ENCODE results near the gene NOS1. TPM values are rescaled to one million over a fixed set of nuclear protein-coding genes. Genes with fewer than 3 reads are reported as not detected.

NOS1 gene
- total and polyA plus RNA-seq, 2 of the 8 experiments (the other 6 are each of a cell fraction or from before 2014, with no cell fraction given): 1.5 to 2.0 TPM

GRCh38 chr12:117241697-117242096 lies 119.7 kb downstream of the NOS1 start (continued):
- TF ChIP-seq, protein P1, sequence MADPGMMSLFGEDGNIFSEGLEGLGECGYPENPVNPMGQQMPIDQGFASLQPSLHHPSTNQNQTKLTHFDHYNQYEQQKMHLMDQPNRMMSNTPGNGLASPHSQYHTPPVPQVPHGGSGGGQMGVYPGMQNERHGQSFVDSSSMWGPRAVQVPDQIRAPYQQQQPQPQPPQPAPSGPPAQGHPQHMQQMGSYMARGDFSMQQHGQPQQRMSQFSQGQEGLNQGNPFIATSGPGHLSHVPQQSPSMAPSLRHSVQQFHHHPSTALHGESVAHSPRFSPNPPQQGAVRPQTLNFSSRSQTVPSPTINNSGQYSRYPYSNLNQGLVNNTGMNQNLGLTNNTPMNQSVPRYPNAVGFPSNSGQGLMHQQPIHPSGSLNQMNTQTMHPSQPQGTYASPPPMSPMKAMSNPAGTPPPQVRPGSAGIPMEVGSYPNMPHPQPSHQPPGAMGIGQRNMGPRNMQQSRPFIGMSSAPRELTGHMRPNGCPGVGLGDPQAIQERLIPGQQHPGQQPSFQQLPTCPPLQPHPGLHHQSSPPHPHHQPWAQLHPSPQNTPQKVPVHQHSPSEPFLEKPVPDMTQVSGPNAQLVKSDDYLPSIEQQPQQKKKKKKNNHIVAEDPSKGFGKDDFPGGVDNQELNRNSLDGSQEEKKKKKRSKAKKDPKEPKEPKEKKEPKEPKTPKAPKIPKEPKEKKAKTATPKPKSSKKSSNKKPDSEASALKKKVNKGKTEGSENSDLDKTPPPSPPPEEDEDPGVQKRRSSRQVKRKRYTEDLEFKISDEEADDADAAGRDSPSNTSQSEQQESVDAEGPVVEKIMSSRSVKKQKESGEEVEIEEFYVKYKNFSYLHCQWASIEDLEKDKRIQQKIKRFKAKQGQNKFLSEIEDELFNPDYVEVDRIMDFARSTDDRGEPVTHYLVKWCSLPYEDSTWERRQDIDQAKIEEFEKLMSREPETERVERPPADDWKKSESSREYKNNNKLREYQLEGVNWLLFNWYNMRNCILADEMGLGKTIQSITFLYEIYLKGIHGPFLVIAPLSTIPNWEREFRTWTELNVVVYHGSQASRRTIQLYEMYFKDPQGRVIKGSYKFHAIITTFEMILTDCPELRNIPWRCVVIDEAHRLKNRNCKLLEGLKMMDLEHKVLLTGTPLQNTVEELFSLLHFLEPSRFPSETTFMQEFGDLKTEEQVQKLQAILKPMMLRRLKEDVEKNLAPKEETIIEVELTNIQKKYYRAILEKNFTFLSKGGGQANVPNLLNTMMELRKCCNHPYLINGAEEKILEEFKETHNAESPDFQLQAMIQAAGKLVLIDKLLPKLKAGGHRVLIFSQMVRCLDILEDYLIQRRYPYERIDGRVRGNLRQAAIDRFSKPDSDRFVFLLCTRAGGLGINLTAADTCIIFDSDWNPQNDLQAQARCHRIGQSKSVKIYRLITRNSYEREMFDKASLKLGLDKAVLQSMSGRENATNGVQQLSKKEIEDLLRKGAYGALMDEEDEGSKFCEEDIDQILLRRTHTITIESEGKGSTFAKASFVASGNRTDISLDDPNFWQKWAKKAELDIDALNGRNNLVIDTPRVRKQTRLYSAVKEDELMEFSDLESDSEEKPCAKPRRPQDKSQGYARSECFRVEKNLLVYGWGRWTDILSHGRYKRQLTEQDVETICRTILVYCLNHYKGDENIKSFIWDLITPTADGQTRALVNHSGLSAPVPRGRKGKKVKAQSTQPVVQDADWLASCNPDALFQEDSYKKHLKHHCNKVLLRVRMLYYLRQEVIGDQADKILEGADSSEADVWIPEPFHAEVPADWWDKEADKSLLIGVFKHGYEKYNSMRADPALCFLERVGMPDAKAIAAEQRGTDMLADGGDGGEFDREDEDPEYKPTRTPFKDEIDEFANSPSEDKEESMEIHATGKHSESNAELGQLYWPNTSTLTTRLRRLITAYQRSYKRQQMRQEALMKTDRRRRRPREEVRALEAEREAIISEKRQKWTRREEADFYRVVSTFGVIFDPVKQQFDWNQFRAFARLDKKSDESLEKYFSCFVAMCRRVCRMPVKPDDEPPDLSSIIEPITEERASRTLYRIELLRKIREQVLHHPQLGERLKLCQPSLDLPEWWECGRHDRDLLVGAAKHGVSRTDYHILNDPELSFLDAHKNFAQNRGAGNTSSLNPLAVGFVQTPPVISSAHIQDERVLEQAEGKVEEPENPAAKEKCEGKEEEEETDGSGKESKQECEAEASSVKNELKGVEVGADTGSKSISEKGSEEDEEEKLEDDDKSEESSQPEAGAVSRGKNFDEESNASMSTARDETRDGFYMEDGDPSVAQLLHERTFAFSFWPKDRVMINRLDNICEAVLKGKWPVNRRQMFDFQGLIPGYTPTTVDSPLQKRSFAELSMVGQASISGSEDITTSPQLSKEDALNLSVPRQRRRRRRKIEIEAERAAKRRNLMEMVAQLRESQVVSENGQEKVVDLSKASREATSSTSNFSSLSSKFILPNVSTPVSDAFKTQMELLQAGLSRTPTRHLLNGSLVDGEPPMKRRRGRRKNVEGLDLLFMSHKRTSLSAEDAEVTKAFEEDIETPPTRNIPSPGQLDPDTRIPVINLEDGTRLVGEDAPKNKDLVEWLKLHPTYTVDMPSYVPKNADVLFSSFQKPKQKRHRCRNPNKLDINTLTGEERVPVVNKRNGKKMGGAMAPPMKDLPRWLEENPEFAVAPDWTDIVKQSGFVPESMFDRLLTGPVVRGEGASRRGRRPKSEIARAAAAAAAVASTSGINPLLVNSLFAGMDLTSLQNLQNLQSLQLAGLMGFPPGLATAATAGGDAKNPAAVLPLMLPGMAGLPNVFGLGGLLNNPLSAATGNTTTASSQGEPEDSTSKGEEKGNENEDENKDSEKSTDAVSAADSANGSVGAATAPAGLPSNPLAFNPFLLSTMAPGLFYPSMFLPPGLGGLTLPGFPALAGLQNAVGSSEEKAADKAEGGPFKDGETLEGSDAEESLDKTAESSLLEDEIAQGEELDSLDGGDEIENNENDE (IDR thresholded peaks at IDR 0.05; ENCODE audit: insufficient replicate concordance, low read length): no peak
- no peak for TF ChIP-seq NRF1 (IDR thresholded peaks at IDR 0.05; ENCODE audit: low read depth, low read length)
- TF ChIP-seq TCF12 (IDR thresholded peaks at IDR 0.05; ENCODE audit: low read depth, low read length): no peak
- no peak for TF ChIP-seq SP2 (IDR thresholded peaks at IDR 0.05; ENCODE audit: low read length)
- TF ChIP-seq RAD21 (IDR thresholded peaks at IDR 0.05 in 1 of 2, conservative IDR thresholded peaks at IDR 0.05 in 1 of 2; ENCODE audit: low read depth in 2 of 2, low read length in 2 of 2): no peak
- no peak for TF ChIP-seq EGR1 (IDR thresholded peaks at IDR 0.05; ENCODE audit: borderline replicate concordance, low read depth, low read length)
- TF ChIP-seq JUN (IDR thresholded peaks at IDR 0.05; ENCODE audit: low read depth, low read length): no peak
- no peak for TF ChIP-seq EP300 (IDR thresholded peaks at IDR 0.05; ENCODE audit: borderline replicate concordance in 1 of 2, low read depth in 2 of 2, low read length in 2 of 2)
- no peak for TF ChIP-seq SIRT6 (IDR thresholded peaks at IDR 0.05; ENCODE audit: low read length)
- TF ChIP-seq CBX8 (IDR thresholded peaks at IDR 0.05; ENCODE audit: borderline replicate concordance, low read depth, low read length): no peak
- TF ChIP-seq KDM4A (IDR thresholded peaks at IDR 0.05; ENCODE audit: low read depth, low read length, severe bottlenecking): no peak
- TF ChIP-seq KDM5A (IDR thresholded peaks at IDR 0.05; ENCODE audit: low read length): no peak

Measured in H1 (cell line).